HCT116 (cell line): ENCODE measurements around the gene CHCHD4. TPM values are rescaled to one million over a fixed set of nuclear protein-coding genes. Genes with fewer than 3 reads are reported as not detected.

Source experiments
- ATAC-seq: fragments of 200-7000 bp; cut with Tn5 transposase; 2 replicates; pipeline ENCODE4 v1.9.1; 2020; ENCODE audit warnings: mild to moderate bottlenecking, moderate library complexity
- BruUV-seq: library from RNA; stranded (reverse); fragments of 400-500 nt; replicated peaks from 2 replicates; lab custom pipeline; 2021; lab: Mats Ljungman, UMichigan
- CTCF ChIA-PET: fragments of 300-600 bp; sonication (Branson Sonifier 250); formaldehyde crosslinking; loops from one replicate; lab custom pipeline; 2021; ENCODE audit warnings: antibody characterized with exemption; lab: Charles Lee
- POLR2A ChIA-PET: fragments of 300-600, 350-600 bp; sonication (Branson Sonifier 250); formaldehyde crosslinking; loops from one replicate; lab custom pipeline; 2021; ENCODE audit warnings: antibody characterized with exemption; lab: Charles Lee
- RAD21 ChIA-PET, 2 experiments: fragments of 300-600 bp; sonication (Branson Sonifier 250); formaldehyde crosslinking; loops; one replicate each; lab custom pipeline; 2023; ENCODE audit warnings: low total read pairs in 2 of 2; ENCODE audit not compliant: uncharacterized antibody in 2 of 2, unreplicated experiment in 2 of 2, low non-redundant PET in 1 of 2; lab: Charles Lee
- DNase-seq: peaks from one replicate; pipeline ENCODE4 v3.0.0-alpha.2; 2010; ENCODE audit warnings: low read depth, low spot score
- H2AFZ ChIP-seq: fragments of 200-600 bp; shearing (Covaris generic), sonication (generic); 2 replicates; pipeline ENCODE4 v1.6.1; 2017; ENCODE audit warnings: low read depth, mixed run types, mixed read lengths, antibody characterized with exemption, low read length; ENCODE audit not compliant: poor library complexity, severe bottlenecking
- H3K27ac ChIP-seq: 2 replicates; pipeline ENCODE4 v1.5.1; 2012; ENCODE audit warnings: low read depth, low read length
- H3K27me3 ChIP-seq: fragments of 200-600 bp; sonication (generic); 2 replicates; pipeline ENCODE4 v1.6.1; 2016; ENCODE audit warnings: mixed run types, low read length, mixed read lengths; ENCODE audit not compliant: insufficient read depth
- H3K36me3 ChIP-seq, 2 experiments: fragments of 200-500 bp in 1 of 2; fragments of 200-600 bp in 1 of 2; sonication (Bioruptor generic) in 1 of 2; sonication (generic) in 1 of 2; 2 replicates each; pipeline versions ENCODE4 v1.5.1 to v1.6.1; 2014 to 2016; ENCODE audit warnings: low read length in 2 of 2, inconsistent platforms in 1 of 2, mixed read lengths in 1 of 2, mixed run types in 1 of 2; ENCODE audit not compliant: insufficient read depth in 2 of 2, control insufficient read depth in 1 of 2
- H3K4me1 ChIP-seq, 2 experiments: fragments of 200-600 bp in 1 of 2; sonication (generic) in 1 of 2; 2 replicates each; pipeline versions ENCODE4 v1.5.1 to v1.6.1; 2012 to 2017; ENCODE audit warnings: low read length in 2 of 2, inconsistent platforms in 1 of 2, mild to moderate bottlenecking in 1 of 2, mixed read lengths in 1 of 2, mixed run types in 1 of 2, moderate library complexity in 1 of 2; ENCODE audit not compliant: insufficient read depth in 2 of 2, control insufficient read depth in 1 of 2
- H3K4me2 ChIP-seq: fragments of 200-600 bp; sonication (generic); 2 replicates; pipeline ENCODE4 v1.6.1; 2017; ENCODE audit warnings: mixed run types, low read length, mixed read lengths
- H3K4me3 ChIP-seq, 2 experiments: fragments of 200-600 bp in 1 of 2; sonication (generic) in 1 of 2; replicated peaks in 1 of 2; 2 replicates each; pipeline ENCODE4 v1.5.1; 2011 to 2016; ENCODE audit warnings: low read length in 2 of 2, control low read depth in 1 of 2, low read depth in 1 of 2, mild to moderate bottlenecking in 1 of 2, mixed read lengths in 1 of 2, mixed run types in 1 of 2
- H3K79me2 ChIP-seq: fragments of 200-600 bp; sonication (generic); 2 replicates; pipeline ENCODE4 v1.6.1; 2017; ENCODE audit warnings: mild to moderate bottlenecking, mixed run types, low read length, moderate library complexity, mixed read lengths; ENCODE audit not compliant: insufficient read depth
- H3K9ac ChIP-seq: fragments of 200-600 bp; sonication (generic); 2 replicates; pipeline ENCODE4 v1.6.1; 2016; ENCODE audit warnings: low read length, mixed read lengths
- H3K9me2 ChIP-seq: fragments of 200-600 bp; sonication (generic), shearing (Covaris generic); 2 replicates; pipeline ENCODE4 v1.6.1; 2017; ENCODE audit warnings: mixed run types, mild to moderate bottlenecking, moderate library complexity; ENCODE audit not compliant: insufficient read depth
- H3K9me3 ChIP-seq, 2 experiments: fragments of 200-500 bp in 1 of 2; fragments of 200-600 bp in 1 of 2; sonication (Bioruptor generic) in 1 of 2; sonication (generic) in 1 of 2; 2 replicates each; pipeline ENCODE4 v1.6.1; 2014 to 2017; ENCODE audit warnings: low read length in 2 of 2, mixed read lengths in 2 of 2, inconsistent platforms in 1 of 2, low read depth in 1 of 2, mild to moderate bottlenecking in 1 of 2, mixed run types in 1 of 2, moderate library complexity in 1 of 2; ENCODE audit not compliant: control insufficient read depth in 1 of 2, insufficient read depth in 1 of 2
- H4K20me1 ChIP-seq: fragments of 200-600 bp; sonication (generic), shearing (Covaris generic); 2 replicates; pipeline ENCODE4 v1.6.1; 2017; ENCODE audit warnings: mixed run types, mild to moderate bottlenecking, moderate library complexity; ENCODE audit not compliant: insufficient read depth
- CEBPB ChIP-seq: IDR thresholded peaks from 2 replicates; pipeline ENCODE4 v1.6.1; 2012; ENCODE audit warnings: low read depth
- EZH2 ChIP-seq: fragments of 200-600 bp; sonication (generic); IDR thresholded peaks from 2 replicates; pipeline ENCODE4 v1.6.1; 2017; ENCODE audit warnings: antibody characterized with exemption, mixed run types
- EZH2phosphoT487 ChIP-seq: fragments of 200-600 bp; IDR thresholded peaks from 2 replicates; pipeline ENCODE4 v1.6.1; 2018; ENCODE audit warnings: antibody characterized with exemption, borderline replicate concordance
- POLR2A ChIP-seq: IDR thresholded peaks from 2 replicates; pipeline ENCODE4 v1.7.0; 2011; ENCODE audit warnings: borderline replicate concordance; ENCODE audit not compliant: insufficient read depth, insufficient read length; ENCODE audit errors: extremely low read depth
- RAD21 ChIP-seq: IDR thresholded peaks from 2 replicates; pipeline ENCODE4 v1.6.1; 2012; ENCODE audit warnings: low read depth, mild to moderate bottlenecking
- SIN3A ChIP-seq: IDR thresholded peaks from 2 replicates; pipeline ENCODE4 v1.6.1; 2012; ENCODE audit warnings: low read depth
- SP1 ChIP-seq: IDR thresholded peaks from 2 replicates; pipeline ENCODE4 v1.6.1; 2012; ENCODE audit warnings: low read depth
- SRF ChIP-seq: IDR thresholded peaks from 2 replicates; pipeline ENCODE4 v1.6.1; 2012; ENCODE audit warnings: low read depth
- ZFX ChIP-seq: fragments of 450-650 bp; IDR thresholded peaks from 2 replicates; pipeline ENCODE4 v1.6.1; 2017
- ZNF274 ChIP-seq: fragments of 200-500 bp; sonication (Bioruptor generic); IDR thresholded peaks from 2 replicates; pipeline ENCODE4 v1.6.1; 2014; ENCODE audit warnings: mild to moderate bottlenecking, low read depth, low read length, inconsistent platforms
- intact Hi-C: fragments of 100-400 bp; cut with micrococcal nuclease; formaldehyde crosslinking; loops from 2 replicates; pipeline ENCODE4 v1.10.0; 2022
- total RNA-seq: library from RNA; stranded (reverse); gene quantifications from one replicate; pipeline ENCODE4 v1.2.1, GENCODE V29; 2021; ENCODE audit not compliant: unreplicated experiment
- TF ChIP-seq, protein P1 (sequence below): IDR thresholded peaks from 2 replicates; pipeline ENCODE4 v1.6.1; 2011; ENCODE audit warnings: mild to moderate bottlenecking, low read length, moderate library complexity; ENCODE audit not compliant: insufficient replicate concordance; ENCODE audit errors: extremely low read depth
- TF ChIP-seq, protein P2 (sequence below): IDR thresholded peaks from 2 replicates; pipeline ENCODE4 v1.6.1; 2012
- TF ChIP-seq, protein P3 (sequence below): IDR thresholded peaks from 2 replicates; pipeline ENCODE4 v1.6.1; 2012

CHCHD4 gene
- total RNA-seq, 1 experiment from 2014 or later: 24.6 TPM

DNA sequence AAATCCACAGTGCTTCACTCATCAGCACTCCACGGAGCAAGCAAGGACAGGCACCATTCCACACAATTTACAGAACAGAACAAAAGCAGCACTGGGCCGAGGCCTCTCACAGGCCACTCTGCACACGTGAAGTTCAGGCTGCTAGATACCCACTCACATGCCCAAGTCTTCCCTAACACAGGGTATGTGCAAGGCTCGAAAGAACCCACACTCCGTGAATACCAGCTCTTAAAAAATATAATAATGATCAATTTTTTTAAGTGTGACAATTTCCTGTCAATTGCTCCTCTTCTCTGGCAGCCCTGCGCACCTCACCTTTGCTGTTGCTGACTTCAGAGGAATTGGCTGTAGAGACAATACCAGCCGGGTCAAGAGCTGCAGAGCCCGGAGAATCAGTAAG, 34.8 kb upstream of the CHCHD4 start:
- H3K4me3 ChIP-seq: no peak overlapping the region
- peaks cover 46 to 65% of the 10 kb centered on the region in 2 experiments for H3K36me3 ChIP-seq
- CTCF ChIA-PET: no interaction called here
- no peaks in the 10 kb centered on the region for H3K79me2 ChIP-seq
- no peak overlapping the region for H3K9ac ChIP-seq
- H4K20me1 ChIP-seq: no peaks in the 10 kb centered on the region
- H3K4me1 ChIP-seq: no peaks in the 10 kb centered on the region
- RAD21 ChIA-PET: no interaction called here
- H2AFZ ChIP-seq: no peak overlapping the region
- POLR2A ChIA-PET: no interaction called here
- no peak for ATAC-seq
- TF ChIP-seq ZFX (no peak), POLR2A (no peak), SRF (no peak), ZNF274 (no peak), RAD21 (no peak), EZH2phosphoT487 (no peak), EZH2 (no peak), CEBPB (no peak), SIN3A (no peak), SP1 (no peak)
- TF ChIP-seq, protein P1, sequence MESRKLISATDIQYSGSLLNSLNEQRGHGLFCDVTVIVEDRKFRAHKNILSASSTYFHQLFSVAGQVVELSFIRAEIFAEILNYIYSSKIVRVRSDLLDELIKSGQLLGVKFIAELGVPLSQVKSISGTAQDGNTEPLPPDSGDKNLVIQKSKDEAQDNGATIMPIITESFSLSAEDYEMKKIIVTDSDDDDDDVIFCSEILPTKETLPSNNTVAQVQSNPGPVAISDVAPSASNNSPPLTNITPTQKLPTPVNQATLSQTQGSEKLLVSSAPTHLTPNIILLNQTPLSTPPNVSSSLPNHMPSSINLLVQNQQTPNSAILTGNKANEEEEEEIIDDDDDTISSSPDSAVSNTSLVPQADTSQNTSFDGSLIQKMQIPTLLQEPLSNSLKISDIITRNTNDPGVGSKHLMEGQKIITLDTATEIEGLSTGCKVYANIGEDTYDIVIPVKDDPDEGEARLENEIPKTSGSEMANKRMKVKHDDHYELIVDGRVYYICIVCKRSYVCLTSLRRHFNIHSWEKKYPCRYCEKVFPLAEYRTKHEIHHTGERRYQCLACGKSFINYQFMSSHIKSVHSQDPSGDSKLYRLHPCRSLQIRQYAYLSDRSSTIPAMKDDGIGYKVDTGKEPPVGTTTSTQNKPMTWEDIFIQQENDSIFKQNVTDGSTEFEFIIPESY: no peak
- TF ChIP-seq, protein P2, sequence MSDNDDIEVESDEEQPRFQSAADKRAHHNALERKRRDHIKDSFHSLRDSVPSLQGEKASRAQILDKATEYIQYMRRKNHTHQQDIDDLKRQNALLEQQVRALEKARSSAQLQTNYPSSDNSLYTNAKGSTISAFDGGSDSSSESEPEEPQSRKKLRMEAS: no peak
- TF ChIP-seq, protein P3, sequence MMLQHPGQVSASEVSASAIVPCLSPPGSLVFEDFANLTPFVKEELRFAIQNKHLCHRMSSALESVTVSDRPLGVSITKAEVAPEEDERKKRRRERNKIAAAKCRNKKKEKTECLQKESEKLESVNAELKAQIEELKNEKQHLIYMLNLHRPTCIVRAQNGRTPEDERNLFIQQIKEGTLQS: no peak
- TF ChIP-seq, all 23 proteins: peak for 0
- intact Hi-C loops: no loop called here
- Histone ChIP-seq H3K4me2 (no peak overlapping the region), H3K27me3 (no peaks in the 10 kb centered on the region), H3K27ac (no peak overlapping the region), H3K9me3 (peaks cover 7 to 8% of the 10 kb centered on the region in 2 experiments; a peak in 2 of 4 replicates), H3K9me2 (no peaks in the 10 kb centered on the region)
- no TSS peak for BruUV-seq
- no peak for DNase-seq
